GM23248 (cell line): ENCODE results near the gene VWA5B2. TPM values are rescaled to one million over a fixed set of nuclear protein-coding genes. Genes with fewer than 3 reads are reported as not detected.

Experiments used
- DNase-seq: peaks from one replicate; pipeline ENCODE4 v3.0.0-alpha.2; 2015
- H2AFZ ChIP-seq: fragments of 200-600 bp; sonication (generic); 2 replicates; pipeline ENCODE4 v1.6.1; 2016; ENCODE audit warnings: antibody characterized with exemption
- H3F3A ChIP-seq: fragments of 200-600 bp; sonication (generic); 2 replicates; pipeline ENCODE4 v1.6.1; 2016; ENCODE audit warnings: mild to moderate bottlenecking, antibody characterized with exemption, mixed run types; ENCODE audit not compliant: insufficient read depth
- H3K27ac ChIP-seq: fragments of 200-600 bp; sonication (generic); 2 replicates; pipeline ENCODE4 v1.5.1; 2016; ENCODE audit warnings: mild to moderate bottlenecking
- H3K27me3 ChIP-seq: fragments of 200-600 bp; sonication (generic); replicated peaks from 2 replicates; pipeline ENCODE4 v1.6.1; 2016; ENCODE audit warnings: mild to moderate bottlenecking; ENCODE audit not compliant: insufficient read depth
- H3K36me3 ChIP-seq: fragments of 200-600 bp; sonication (generic); 2 replicates; pipeline ENCODE4 v1.6.1; 2016; ENCODE audit warnings: low read depth, mild to moderate bottlenecking
- H3K4me1 ChIP-seq: fragments of 200-600 bp; sonication (generic); 2 replicates; pipeline ENCODE4 v1.6.1; 2016; ENCODE audit warnings: mild to moderate bottlenecking; ENCODE audit not compliant: insufficient read depth
- H3K4me2 ChIP-seq: fragments of 200-600 bp; sonication (generic); one replicate; pipeline ENCODE4 v1.6.1; 2016; ENCODE audit warnings: mild to moderate bottlenecking; ENCODE audit not compliant: unreplicated experiment
- H3K4me3 ChIP-seq: fragments of 200-600 bp; sonication (generic); 2 replicates; pipeline ENCODE4 v1.5.1; 2016; ENCODE audit warnings: mild to moderate bottlenecking
- H3K79me2 ChIP-seq: fragments of 200-600 bp; sonication (generic); 2 replicates; pipeline ENCODE4 v1.6.1; 2016; ENCODE audit warnings: mild to moderate bottlenecking; ENCODE audit not compliant: insufficient read depth
- H3K9ac ChIP-seq: fragments of 200-600 bp; sonication (generic); 2 replicates; pipeline ENCODE4 v1.6.1; 2016; ENCODE audit warnings: mild to moderate bottlenecking
- H3K9me2 ChIP-seq: fragments of 200-600 bp; sonication (generic); 2 replicates; pipeline ENCODE4 v1.6.1; 2016; ENCODE audit warnings: mixed run types, mild to moderate bottlenecking, moderate library complexity; ENCODE audit not compliant: insufficient read depth
- H3K9me3 ChIP-seq: fragments of 200-600 bp; sonication (generic); one replicate; pipeline ENCODE4 v1.6.1; 2017; ENCODE audit warnings: low read depth
- H4K20me1 ChIP-seq: fragments of 200-600 bp; sonication (generic); 2 replicates; pipeline ENCODE4 v1.6.0; 2016; ENCODE audit not compliant: insufficient read depth
- EZH2 ChIP-seq: fragments of 200-600 bp; sonication (generic); IDR thresholded peaks from 2 replicates; pipeline ENCODE4 v1.6.1; 2018; ENCODE audit warnings: antibody characterized with exemption, mild to moderate bottlenecking; ENCODE audit not compliant: insufficient read depth, poor library complexity, severe bottlenecking
- EZH2phosphoT487 ChIP-seq: fragments of 200-600 bp; sonication (generic); IDR thresholded peaks from 2 replicates; pipeline ENCODE4 v1.6.1; 2018; ENCODE audit warnings: antibody characterized with exemption, moderate library complexity, mild to moderate bottlenecking, low read depth; ENCODE audit not compliant: insufficient read depth
- WGBS, 2 experiments: methylation state at CpG; one replicate each; pipeline ENCODE4 v1.1.6; 2015 to 2017; ENCODE audit warnings: low lambda C conversion rate in 2 of 2, low coverage in 1 of 2; ENCODE audit errors: missing lambda C conversion rate in 2 of 2; 5-methylcytosine and 5-hydroxymethylcytosine counted together
- in situ Hi-C: fragments of 300-500 bp; cut with MboI; formaldehyde crosslinking; loops from 2 replicates; pipeline ENCODE4 v1.15.0; 2020
- polyA plus RNA-seq: library from polyadenylated mRNA; unstranded; fragments of >200 nt; fragmentation: Nextera tagmentation; extraction: Ambion mirVana; gene quantifications from 2 replicates; pipeline ENCODE4 v1.2.1, GENCODE V29; 2016
- total RNA-seq: library from RNA; depleted of rRNA; stranded (reverse); fragments of >200 nt; shearing (Covaris generic); gene quantifications from 2 replicates; pipeline ENCODE4 v1.2.3, GENCODE V29; 2014

Gene VWA5B2
- total and polyA plus RNA-seq, 2 experiments from 2014 or later: not detected

GRCh38 chr3:184228376-184229137 is 828 bp upstream of the VWA5B2 start:
- no peak overlapping the region for H3K4me2 ChIP-seq
- in situ Hi-C loops: no loop called here

GRCh38 chr3:184230081-184230602 is 757 bp downstream of the VWA5B2 start:
- H3K4me2 ChIP-seq: peak overlapping the region; percentile 61
- no peak overlapping the region for H3K9ac ChIP-seq
- peak; percentile 20 for DNase-seq
- TF ChIP-seq EZH2phosphoT487 (no peak), EZH2 (no peak)
- H3K9me3 ChIP-seq: no peaks in the 10 kb centered on the region
- H3K27ac ChIP-seq: no peak overlapping the region
- no peaks in the 10 kb centered on the region for H4K20me1 ChIP-seq
- H3K4me1 ChIP-seq: no peaks in the 10 kb centered on the region
- in situ Hi-C loops: no loop called here
- H3K79me2 ChIP-seq: no peaks in the 10 kb centered on the region
- H2AFZ ChIP-seq: 0 out of 2 replicates have a peak overlapping the region, but pooled peaks have one; percentile 38
- H3F3A ChIP-seq: no peaks in the 10 kb centered on the region
- peak overlapping the region; percentile 64 for H3K4me3 ChIP-seq
- peaks cover 47% of the 10 kb centered on the region for H3K27me3 ChIP-seq
- H3K36me3 ChIP-seq: no peaks in the 10 kb centered on the region
- WGBS, 2 experiments: 1% methylated on average over 15 to 31 of the region's 61 CpGs
- H3K9me2 ChIP-seq: no peaks in the 10 kb centered on the region

More at GRCh38 chr3:184228376-184229137, 828 bp upstream of the VWA5B2 start:
- Histone ChIP-seq H3K36me3 (no peaks in the 10 kb centered on the region), H3K27me3 (peaks cover 52% of the 10 kb centered on the region), H3K4me3 (no peak overlapping the region), H2AFZ (no peak overlapping the region), H3K9me3 (no peaks in the 10 kb centered on the region), H3K9me2 (no peaks in the 10 kb centered on the region), H3K4me1 (no peaks in the 10 kb centered on the region), H4K20me1 (no peaks in the 10 kb centered on the region), H3K9ac (no peak overlapping the region), H3K27ac (no peak overlapping the region), H3F3A (no peaks in the 10 kb centered on the region), H3K79me2 (no peaks in the 10 kb centered on the region)
- 18 to 20% methylated on average over 11 to 12 of the region's 12 CpGs for WGBS, 2 experiments
- no peak for DNase-seq
- TF ChIP-seq EZH2: peak; percentile 66
- no peak for TF ChIP-seq EZH2phosphoT487

GRCh38 chr3:184230603-184231528 is 1.5 kb downstream of the VWA5B2 start:
- Histone ChIP-seq H3K4me3 (peak overlapping the region; percentile 64), H3K27me3 (peaks cover 43% of the 10 kb centered on the region), H3K36me3 (no peaks in the 10 kb centered on the region), H3K27ac (no peak overlapping the region), H2AFZ (no peak overlapping the region), H3K9me3 (no peaks in the 10 kb centered on the region), H3F3A (no peaks in the 10 kb centered on the region), H3K9ac (no peak overlapping the region), H3K79me2 (no peaks in the 10 kb centered on the region), H3K4me1 (no peaks in the 10 kb centered on the region), H3K9me2 (no peaks in the 10 kb centered on the region), H4K20me1 (no peaks in the 10 kb centered on the region), H3K4me2 (peak overlapping the region; percentile 61)
- peak; percentile 23 for DNase-seq
- in situ Hi-C loops: no loop called here
- WGBS, 2 experiments: 8% methylated on average over 59 to 70 of the region's 79 CpGs
- peak; percentile 67 for TF ChIP-seq EZH2
- 0 out of 2 replicates have a peak, but pooled peaks have one; percentile 1 for TF ChIP-seq EZH2phosphoT487

GRCh38 chr3:184231671-184232070 is 2.3 kb downstream of the VWA5B2 start:
- WGBS, 2 experiments: 0 to 49% methylated on average over 1 to 3 of the region's 3 CpGs
- H3K4me3 ChIP-seq: no peak overlapping the region
- no peak overlapping the region for H2AFZ ChIP-seq
- H3K4me1 ChIP-seq: no peaks in the 10 kb centered on the region
- no peak overlapping the region for H3K9ac ChIP-seq
- no peaks in the 10 kb centered on the region for H3K79me2 ChIP-seq
- no peaks in the 10 kb centered on the region for H3K36me3 ChIP-seq
- in situ Hi-C loops: no loop called here
- no peaks in the 10 kb centered on the region for H4K20me1 ChIP-seq
- no peak overlapping the region for H3K4me2 ChIP-seq
- H3K9me2 ChIP-seq: no peaks in the 10 kb centered on the region
- no peak overlapping the region for H3K27ac ChIP-seq
- DNase-seq: no peak
- TF ChIP-seq EZH2 (no peak), EZH2phosphoT487 (no peak)
- H3F3A ChIP-seq: no peaks in the 10 kb centered on the region
- H3K9me3 ChIP-seq: no peaks in the 10 kb centered on the region
- H3K27me3 ChIP-seq: peaks cover 39% of the 10 kb centered on the region
